Right atrium auricular region (tissue), 2 donors: ENCODE results near the gene IVNS1ABP. TPM values are rescaled to one million over a fixed set of nuclear protein-coding genes. Genes with fewer than 3 reads are reported as not detected.

Experiments used
- DNase-seq: peaks from one replicate; pipeline ENCODE4 v3.0.0-alpha.2; 2019; ENCODE audit warnings: low spot score
- H3K27ac ChIP-seq, 2 donors: fragments of 200-600 bp; sonication (generic); 1 replicate in 1 of 2; 2 replicates in 1 of 2; pipeline ENCODE4 v1.5.1; 2016 to 2019
- H3K27me3 ChIP-seq, 2 donors: fragments of 200-600 bp; sonication (generic); one replicate each; pipeline versions ENCODE4 v1.5.1 to v1.6.0; 2017 to 2019
- H3K36me3 ChIP-seq: fragments of 200-600 bp; sonication (generic); one replicate; pipeline ENCODE4 v1.5.1; 2016
- H3K4me1 ChIP-seq, 2 donors: fragments of 200-600 bp; sonication (generic); one replicate each; pipeline versions ENCODE4 v1.5.1 to v1.6.0; 2017 to 2019
- H3K4me3 ChIP-seq, 2 donors: fragments of 200-600 bp; sonication (generic); 1 replicate in 1 of 2; 2 replicates in 1 of 2; pipeline ENCODE4 v1.5.1; 2017 to 2019; ENCODE audit warnings: mild to moderate bottlenecking in 1 of 2, moderate library complexity in 1 of 2
- H3K9me3 ChIP-seq, 2 donors: fragments of 200-600 bp; sonication (generic); one replicate each; pipeline ENCODE4 v1.5.1; 2019
- total RNA-seq, 2 donors: library from RNA; depleted of rRNA; stranded (reverse); fragments of >200 nt; gene quantifications; one replicate each; pipeline ENCODE4 v1.1.0, GENCODE V29; 2016
- TF ChIP-seq, protein P1 (sequence below), 2 donors: fragments of 200-600 bp; sonication (generic); IDR thresholded peaks; one replicate each; pipeline ENCODE4 v1.5.1; 2019; ENCODE audit warnings: antibody characterized with exemption in 2 of 2

Gene IVNS1ABP
- total RNA-seq, 2 donors from 2014 or later: 20.6 to 21.3 TPM

DNA sequence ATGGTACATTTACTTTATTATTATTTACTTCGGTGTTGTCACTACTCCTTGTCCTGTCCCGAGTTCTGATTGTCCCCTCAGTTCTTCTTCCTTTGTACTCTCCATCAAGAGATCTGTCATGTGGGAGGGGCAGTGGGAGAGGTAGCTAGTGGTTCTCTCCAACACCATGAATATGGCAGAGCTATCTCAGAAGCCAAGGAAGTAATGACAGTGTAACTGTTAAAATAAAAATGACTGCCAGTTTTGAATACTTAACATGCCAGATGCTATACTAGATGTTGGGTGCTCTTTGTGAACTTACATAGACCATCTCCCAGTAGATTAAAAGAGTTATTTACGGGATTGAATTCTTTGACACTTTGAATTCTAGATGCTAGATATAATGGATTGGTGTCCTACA lies 28.6 kb downstream of the IVNS1ABP start:
- no peaks in the 10 kb centered on the region for H3K36me3 ChIP-seq
- no peak for DNase-seq
- H3K4me3 ChIP-seq: no peak overlapping the region
- TF ChIP-seq, protein P1, sequence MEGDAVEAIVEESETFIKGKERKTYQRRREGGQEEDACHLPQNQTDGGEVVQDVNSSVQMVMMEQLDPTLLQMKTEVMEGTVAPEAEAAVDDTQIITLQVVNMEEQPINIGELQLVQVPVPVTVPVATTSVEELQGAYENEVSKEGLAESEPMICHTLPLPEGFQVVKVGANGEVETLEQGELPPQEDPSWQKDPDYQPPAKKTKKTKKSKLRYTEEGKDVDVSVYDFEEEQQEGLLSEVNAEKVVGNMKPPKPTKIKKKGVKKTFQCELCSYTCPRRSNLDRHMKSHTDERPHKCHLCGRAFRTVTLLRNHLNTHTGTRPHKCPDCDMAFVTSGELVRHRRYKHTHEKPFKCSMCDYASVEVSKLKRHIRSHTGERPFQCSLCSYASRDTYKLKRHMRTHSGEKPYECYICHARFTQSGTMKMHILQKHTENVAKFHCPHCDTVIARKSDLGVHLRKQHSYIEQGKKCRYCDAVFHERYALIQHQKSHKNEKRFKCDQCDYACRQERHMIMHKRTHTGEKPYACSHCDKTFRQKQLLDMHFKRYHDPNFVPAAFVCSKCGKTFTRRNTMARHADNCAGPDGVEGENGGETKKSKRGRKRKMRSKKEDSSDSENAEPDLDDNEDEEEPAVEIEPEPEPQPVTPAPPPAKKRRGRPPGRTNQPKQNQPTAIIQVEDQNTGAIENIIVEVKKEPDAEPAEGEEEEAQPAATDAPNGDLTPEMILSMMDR (IDR thresholded peaks at IDR 0.05): no peak
- peak overlapping the region in 1 of 2 donors; percentile 36 for H3K27ac ChIP-seq
- H3K4me1 ChIP-seq: peaks cover 0 to 14% of the 10 kb centered on the region in 2 donors
- H3K9me3 ChIP-seq: no peaks in the 10 kb centered on the region
- no peaks in the 10 kb centered on the region for H3K27me3 ChIP-seq

DNA sequence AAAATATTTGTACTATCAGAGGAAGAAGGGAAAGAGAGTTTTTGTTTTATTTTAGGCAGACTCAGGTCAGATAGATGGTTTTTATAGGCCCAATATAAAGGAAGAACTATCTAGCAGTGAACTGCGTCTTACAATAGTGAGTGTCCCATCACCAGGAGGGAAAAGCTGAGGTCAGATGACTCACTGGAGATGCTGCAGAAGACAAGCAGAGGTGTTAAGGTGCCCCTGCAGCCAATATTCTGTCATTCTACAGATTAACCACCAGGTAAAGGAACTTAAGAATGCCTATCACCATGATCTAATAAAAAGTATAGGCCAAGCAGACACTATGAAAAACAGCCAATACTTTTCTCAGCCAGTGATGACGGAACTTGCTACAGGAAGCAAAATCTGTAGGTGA lies 29.6 kb downstream of the IVNS1ABP start:
- Histone ChIP-seq H3K4me1 (peaks cover 0 to 8% of the 10 kb centered on the region in 2 donors), H3K27ac (peak overlapping the region in 1 of 2 donors; percentile 36), H3K27me3 (no peaks in the 10 kb centered on the region), H3K4me3 (no peak overlapping the region), H3K9me3 (no peaks in the 10 kb centered on the region), H3K36me3 (no peaks in the 10 kb centered on the region)
- DNase-seq: no peak
- TF ChIP-seq, protein P1 (IDR thresholded peaks at IDR 0.05): no peak

DNA sequence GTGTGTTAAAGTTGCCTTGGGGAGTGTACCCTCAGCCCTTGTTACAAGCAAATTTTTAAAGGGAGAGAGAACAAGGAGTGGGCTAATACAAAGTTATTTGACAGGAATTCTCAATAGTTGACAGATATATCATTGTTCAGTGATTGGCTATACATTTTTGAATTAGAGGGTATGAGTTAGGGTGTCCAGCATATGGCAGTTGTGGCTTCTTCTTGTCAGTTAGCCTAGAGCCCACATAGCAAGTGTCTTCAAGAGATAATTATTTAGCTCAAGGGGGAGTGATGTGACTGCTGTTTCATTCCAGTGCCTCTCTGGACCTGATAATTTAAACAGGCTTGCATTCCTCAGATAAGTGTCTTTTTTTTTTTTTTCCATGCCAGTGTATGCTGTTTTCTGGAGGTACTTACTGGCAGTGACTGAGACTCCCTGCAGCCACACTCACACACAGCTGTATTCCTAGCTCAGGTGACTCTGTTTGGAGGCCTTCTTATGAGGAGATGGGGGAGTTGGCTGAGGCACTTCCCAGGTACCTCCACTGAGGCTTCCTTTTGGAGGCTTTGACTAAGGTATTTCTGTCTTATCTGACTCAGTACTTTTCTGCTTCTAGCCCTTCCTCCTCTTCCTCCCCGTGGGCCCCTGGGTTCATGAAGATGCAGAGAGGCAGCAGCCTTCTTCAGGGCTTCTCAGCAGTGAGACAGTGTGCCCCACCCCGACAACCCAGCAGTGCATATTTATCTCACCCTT lies 32.3 kb downstream of the IVNS1ABP start:
- no peak overlapping the region for H3K4me3 ChIP-seq
- no peaks in the 10 kb centered on the region for H3K27me3 ChIP-seq
- no peak overlapping the region for H3K27ac ChIP-seq
- DNase-seq: no peak
- H3K36me3 ChIP-seq: peaks cover 5% of the 10 kb centered on the region
- peaks cover 0 to 7% of the 10 kb centered on the region in 2 donors for H3K4me1 ChIP-seq
- H3K9me3 ChIP-seq: no peaks in the 10 kb centered on the region
- TF ChIP-seq, protein P1 (IDR thresholded peaks at IDR 0.05): no peak

DNA sequence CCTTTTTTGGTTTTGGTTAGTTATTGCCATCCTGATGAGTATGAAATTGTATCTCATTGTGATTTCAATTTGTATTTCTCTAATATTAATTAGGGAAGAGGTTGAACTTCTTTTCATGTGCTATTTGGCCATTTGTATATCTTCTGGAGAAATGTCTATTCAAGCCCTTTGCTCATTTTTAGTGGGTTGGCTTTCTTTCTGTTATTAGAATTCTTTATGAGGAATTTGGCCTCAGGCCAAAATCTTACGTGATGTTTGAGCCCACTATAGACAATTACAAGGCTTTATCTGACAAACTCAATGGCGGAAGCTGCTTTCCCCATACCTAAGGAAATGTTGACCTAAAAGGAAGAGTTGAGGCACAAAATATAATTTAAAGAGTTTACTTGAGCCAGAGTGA lies 32.9 kb downstream of the IVNS1ABP start:
- no peaks in the 10 kb centered on the region for H3K27me3 ChIP-seq
- peaks cover 5% of the 10 kb centered on the region for H3K36me3 ChIP-seq
- H3K9me3 ChIP-seq: no peaks in the 10 kb centered on the region
- H3K4me3 ChIP-seq: no peak overlapping the region
- DNase-seq: no peak
- no peak overlapping the region for H3K27ac ChIP-seq
- TF ChIP-seq, protein P1 (IDR thresholded peaks at IDR 0.05): no peak
- H3K4me1 ChIP-seq: peaks cover 0 to 7% of the 10 kb centered on the region in 2 donors

DNA sequence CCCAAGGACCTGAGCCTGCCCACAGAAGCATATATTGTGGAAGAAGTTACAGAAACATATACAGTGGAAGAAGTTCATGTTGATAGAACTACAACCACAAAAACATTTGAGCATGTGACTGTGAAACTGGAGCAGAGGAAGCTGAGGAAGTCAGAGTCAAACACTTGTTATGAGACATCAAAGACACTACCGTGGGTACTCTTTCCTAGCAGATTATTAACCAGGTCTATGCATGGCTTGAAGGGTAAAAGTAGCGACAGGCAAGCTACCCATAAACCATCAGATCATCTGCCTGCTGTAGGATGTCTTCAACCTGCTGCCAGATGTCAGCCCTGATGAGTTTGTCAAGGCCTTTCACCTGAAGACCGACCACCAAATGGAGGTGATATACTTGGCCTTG lies 35.8 kb downstream of the IVNS1ABP start:
- Histone ChIP-seq H3K9me3 (no peaks in the 10 kb centered on the region), H3K4me1 (peaks cover 0 to 7% of the 10 kb centered on the region in 2 donors), H3K27me3 (no peaks in the 10 kb centered on the region), H3K36me3 (peaks cover 8% of the 10 kb centered on the region), H3K4me3 (no peak overlapping the region), H3K27ac (no peak overlapping the region)
- TF ChIP-seq, protein P1 (IDR thresholded peaks at IDR 0.05): no peak
- DNase-seq: no peak

DNA sequence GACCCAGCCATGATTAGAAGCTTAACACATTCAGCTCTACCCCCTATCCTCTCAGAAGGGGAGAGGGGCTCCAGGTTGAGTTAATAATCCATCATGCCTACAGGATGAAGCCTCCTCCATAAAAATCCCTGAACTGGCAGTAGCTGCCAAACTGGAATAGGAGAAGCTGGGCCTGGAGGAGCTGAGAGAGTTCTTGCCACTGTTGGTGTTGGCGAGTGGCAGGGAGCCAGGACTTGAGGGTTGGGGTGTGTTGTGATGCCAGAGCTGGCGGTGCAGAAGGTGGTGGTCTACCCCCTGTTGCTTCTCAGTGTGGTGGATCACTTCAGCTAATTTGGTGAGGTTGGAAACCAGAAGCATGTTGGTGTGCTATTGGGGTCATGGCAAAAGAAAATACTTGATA lies 36.5 kb downstream of the IVNS1ABP start:
- no peak for DNase-seq
- TF ChIP-seq, protein P1 (IDR thresholded peaks at IDR 0.05): no peak
- H3K4me3 ChIP-seq: no peak overlapping the region

More for the DNA sequence above, 36.5 kb downstream of the IVNS1ABP start:
- H3K9me3 ChIP-seq: no peaks in the 10 kb centered on the region
- peaks cover 8% of the 10 kb centered on the region for H3K36me3 ChIP-seq
- no peaks in the 10 kb centered on the region for H3K27me3 ChIP-seq
- no peak overlapping the region for H3K27ac ChIP-seq
- H3K4me1 ChIP-seq: peaks cover 0 to 7% of the 10 kb centered on the region in 2 donors
